ENCODE results near the gene TRIM48.

DNA sequence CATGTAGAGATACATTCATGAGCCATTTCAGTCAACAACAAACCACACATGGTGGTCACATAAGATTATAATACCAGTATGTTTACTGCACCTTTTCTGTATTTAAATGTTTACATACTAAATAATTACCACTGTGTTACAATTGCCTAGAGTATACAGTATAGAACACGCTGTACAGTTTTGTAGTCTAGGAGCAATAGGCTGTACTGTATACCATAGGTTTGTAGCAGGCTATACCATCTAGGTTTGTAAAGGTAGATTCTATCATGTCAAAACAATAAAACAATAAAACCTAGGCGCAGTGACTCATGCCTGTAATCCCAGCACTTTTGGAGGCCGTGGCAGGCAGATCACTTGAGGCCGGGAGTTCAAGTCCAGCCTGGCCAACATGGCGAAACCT, 1.1 kb downstream of the TRIM48 start:
- TF ChIP-seq POLR2A (IDR thresholded peaks at IDR 0.05): no peak
- TF ChIP-seq, protein P1, sequence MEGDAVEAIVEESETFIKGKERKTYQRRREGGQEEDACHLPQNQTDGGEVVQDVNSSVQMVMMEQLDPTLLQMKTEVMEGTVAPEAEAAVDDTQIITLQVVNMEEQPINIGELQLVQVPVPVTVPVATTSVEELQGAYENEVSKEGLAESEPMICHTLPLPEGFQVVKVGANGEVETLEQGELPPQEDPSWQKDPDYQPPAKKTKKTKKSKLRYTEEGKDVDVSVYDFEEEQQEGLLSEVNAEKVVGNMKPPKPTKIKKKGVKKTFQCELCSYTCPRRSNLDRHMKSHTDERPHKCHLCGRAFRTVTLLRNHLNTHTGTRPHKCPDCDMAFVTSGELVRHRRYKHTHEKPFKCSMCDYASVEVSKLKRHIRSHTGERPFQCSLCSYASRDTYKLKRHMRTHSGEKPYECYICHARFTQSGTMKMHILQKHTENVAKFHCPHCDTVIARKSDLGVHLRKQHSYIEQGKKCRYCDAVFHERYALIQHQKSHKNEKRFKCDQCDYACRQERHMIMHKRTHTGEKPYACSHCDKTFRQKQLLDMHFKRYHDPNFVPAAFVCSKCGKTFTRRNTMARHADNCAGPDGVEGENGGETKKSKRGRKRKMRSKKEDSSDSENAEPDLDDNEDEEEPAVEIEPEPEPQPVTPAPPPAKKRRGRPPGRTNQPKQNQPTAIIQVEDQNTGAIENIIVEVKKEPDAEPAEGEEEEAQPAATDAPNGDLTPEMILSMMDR (IDR thresholded peaks at IDR 0.05): no peak
